GM21528 (cell line): Measurements from ENCODE around the gene CBL.
A peak's percentile ranks its signal among the peaks of the same experiment; 100 is the strongest.

ENCODE experiments used
- ATAC-seq: cut with Tn5 transposase; IDR thresholded peaks from one replicate; pipeline ENCODE4 v1.9.1; 2021; ENCODE audit warnings: mild to moderate bottlenecking, moderate library complexity; ENCODE audit not compliant: unreplicated experiment, low FRiP score

Gene CBL

GRCh38 chr11:119320776-119321524, 114.8 kb downstream of the CBL start:
- peak; percentile 51 for ATAC-seq

DNA sequence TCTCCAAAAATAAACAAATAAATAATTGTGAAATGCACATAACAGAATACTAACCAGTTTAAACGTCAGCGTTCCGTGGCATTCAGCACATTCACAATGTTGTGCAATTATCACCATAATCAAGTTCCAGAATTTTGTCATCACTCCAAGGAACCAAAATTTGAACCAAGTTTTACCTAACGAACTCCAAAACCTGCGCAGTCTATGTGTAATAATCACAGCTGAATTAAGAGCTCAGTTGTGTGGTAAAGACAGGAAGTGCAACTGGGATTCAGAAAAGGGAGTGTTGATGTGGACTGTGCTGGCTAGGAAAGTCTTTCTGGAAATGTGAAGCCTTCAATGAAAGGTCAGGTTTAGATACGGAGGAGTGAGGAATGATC, 116.2 kb downstream of the CBL start:
- ATAC-seq: no peak

DNA sequence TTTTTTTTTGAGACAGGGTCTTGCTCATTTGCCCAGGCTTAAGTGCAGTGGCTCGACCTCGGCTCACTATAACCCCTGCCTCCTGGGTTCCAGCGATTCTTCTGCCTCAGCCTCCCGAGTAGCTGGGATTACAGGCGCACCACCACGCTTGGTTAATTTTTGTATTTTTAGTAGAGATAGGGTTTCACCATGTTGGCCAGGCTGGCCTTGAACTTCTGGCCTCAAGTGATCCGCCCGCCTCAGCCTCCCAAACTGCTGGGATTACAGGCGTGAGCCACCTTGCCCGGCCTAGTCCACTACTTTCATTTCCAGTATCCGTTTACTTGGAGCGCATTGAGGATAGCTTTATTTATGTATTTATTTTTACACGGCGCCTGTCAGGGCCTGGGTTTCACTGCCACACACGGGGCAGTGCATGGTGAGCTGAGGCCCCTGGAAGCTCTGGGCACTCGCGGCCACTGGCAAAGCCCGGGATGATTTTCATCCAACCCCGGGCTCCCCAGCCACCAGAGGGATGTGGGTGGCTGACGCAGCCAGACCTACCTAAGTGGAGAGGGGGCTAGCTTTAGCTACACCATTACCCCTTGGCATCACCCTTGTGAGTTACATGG, 116.9 kb downstream of the CBL start:
- no peak for ATAC-seq

- no peak for ATAC-seq
Observed at GRCh38 chr11:119323532-119324033, 117.4 kb downstream of the CBL start.

DNA sequence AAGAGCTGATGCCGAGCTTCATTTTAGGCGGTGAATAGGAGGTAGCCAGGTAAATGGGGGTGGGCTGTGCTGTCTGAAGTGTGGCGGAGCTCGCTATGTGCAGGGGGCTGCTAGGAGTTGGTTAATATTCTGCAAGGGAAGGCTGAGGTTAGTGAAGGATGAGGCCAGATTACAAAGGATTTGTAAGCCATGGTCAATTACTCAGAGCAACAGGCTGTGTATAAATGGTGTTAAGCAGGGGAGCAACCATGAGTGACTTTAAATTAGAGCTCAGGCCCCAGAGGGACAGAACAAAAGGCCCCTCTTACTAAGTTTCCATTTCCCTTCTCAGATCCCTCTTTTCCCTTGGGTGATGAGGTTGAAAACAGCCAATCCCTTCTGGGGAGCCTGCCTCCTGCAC, 118.0 kb downstream of the CBL start:
- no peak for ATAC-seq

- no peak for ATAC-seq
Observed at GRCh38 chr11:119329320-119329719, 123.2 kb downstream of the CBL start.

- ATAC-seq: no peak
Observed at GRCh38 chr11:119330237-119330636, 124.1 kb downstream of the CBL start.

GRCh38 chr11:119332111-119332765, 126.1 kb downstream of the CBL start:
- ATAC-seq: no peak

- ATAC-seq: peak; percentile 91
Observed at GRCh38 chr11:119334174-119334930, 128.2 kb downstream of the CBL start, which contains the start of gene RNF26. Gene RNF26, plus strand, starts transcription at chr11:119334527. Its CDS starts 596 bp downstream, at chr11:119335123.

- no peak for ATAC-seq
Observed at GRCh38 chr11:119335091-119335654, 129.0 kb downstream of the CBL start.

DNA sequence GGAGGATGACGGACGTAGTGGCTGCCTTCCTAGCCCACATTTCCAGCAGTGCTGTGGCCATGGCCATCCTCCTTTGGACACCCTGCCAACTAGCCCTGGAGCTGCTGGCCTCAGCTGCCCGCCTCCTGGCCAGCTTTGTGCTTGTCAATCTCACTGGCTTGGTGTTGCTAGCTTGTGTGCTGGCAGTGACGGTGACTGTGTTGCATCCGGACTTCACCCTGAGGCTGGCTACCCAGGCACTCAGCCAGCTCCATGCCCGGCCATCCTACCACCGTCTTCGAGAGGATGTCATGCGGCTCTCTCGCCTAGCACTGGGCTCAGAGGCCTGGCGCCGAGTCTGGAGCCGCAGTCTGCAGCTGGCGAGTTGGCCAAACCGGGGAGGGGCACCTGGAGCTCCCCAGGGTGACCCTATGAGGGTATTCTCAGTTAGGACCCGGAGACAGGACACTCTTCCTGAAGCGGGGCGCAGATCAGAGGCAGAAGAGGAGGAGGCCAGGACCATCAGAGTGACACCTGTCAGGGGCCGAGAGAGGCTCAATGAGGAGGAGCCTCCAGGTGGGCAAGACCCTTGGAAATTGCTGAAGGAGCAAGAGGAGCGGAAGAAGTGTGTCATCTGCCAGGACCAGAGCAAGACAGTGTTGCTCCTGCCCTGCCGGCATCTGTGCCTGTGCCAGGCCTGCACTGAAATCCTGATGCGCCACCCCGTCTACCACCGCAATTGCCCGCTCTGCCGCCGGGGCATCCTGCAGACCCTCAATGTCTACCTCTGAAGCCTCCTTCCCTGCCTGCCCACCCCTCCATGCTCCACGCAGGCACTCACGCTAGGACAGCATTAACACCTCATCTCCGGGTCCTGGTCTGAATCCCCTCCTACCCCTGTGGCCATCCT, 129.8 kb downstream of the CBL start:
- no peak for ATAC-seq

DNA sequence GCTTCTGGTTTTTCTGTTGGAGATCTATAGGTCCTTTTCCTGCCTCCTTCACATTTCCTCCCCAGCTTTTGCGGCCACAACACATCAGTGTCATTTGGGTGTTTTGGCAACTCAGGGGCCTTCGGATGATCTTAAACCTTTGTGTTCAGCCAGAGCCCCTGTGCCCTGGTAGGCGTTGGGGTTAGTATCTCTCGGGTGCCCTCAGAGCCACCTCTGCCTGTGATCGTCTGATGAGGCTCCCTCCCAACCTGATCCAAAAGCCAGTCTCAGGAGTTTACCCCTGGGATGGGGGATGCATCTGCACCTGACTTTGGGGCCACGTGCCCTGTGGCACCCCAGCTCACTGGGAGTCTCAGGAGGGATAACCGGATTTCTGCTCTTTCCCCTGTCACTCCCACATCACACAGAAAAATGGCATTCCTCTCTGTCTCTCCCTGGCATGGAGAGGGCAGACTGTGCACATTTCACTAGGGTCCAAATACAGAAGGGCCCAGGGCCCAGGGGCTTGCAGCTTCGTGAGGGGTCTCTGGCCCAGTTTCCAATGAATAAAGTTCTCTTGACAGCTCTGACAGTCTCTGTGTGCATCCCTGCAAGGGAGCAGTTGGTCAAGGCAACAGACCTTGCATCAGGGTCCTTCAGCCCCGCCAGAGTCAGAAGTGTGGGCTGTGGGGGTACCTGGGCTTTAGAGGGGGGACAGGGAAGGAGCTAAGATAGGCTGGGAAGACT, 130.8 kb downstream of the CBL start:
- ATAC-seq: no peak

DNA sequence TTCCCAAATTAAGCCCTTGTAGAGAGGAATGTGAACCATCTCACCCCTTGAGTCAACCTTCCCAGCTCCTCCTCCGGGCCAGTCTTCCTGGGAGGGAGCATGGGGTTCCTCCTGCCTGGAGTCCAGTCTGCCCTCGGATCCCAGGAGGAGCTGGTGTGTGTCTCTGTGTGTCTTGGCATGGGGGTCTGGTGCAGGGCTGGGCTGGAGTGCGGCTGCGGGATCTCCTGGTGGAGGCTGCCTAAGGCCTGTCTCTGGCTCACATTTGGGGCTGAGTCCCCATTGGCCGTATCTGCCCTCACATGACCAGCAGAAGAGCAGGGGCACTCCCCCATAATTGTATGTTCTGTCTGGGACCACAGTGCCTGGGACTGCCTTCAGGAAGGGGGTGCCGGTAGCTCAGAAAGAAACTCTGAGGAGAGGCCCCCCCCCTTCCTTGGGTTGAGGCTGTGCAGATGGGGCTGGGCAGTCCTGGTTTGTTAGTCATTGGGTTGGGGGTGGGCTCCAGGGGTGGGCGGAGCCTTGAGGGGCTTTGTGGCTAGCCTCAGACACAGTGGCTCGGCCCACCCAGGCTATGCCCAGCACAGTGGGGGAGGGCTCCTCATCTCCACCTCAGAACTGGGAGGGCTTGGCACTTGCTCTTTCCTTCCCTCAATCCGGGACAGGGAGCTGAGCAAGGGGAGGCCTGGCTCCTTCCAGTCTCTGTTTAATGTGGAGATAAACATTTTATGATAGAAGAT, 131.6 kb downstream of the CBL start:
- no peak for ATAC-seq

DNA sequence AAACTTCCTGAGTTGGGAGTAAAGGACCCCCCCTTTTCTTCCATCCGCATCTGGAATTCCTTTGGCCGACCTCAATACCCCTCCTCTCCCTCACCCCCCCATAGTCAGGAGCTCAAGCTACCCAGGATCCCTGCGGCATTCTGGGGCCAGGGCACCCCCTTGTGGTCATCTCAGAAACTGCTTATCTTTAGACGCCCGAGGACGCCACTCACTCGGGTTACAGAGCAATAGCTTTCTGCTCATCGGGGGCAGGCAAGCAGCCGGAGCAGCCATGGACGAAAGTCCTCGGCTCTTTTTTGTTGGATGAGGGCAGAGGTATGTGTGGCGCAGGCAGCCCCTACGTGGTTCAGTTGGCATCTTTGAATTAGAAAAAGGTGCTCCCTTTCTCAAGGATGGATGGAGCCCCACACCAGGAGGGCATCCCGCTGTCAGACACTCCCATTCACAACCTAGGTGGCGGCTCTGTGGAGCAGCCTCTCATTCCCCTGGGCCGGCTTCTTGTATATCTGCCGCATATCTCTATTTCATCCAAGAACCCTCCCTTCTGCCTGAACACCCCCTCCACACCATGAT, 132.3 kb downstream of the CBL start:
- ATAC-seq: no peak

GRCh38 chr11:119338965-119339588, 132.9 kb downstream of the CBL start:
- no peak for ATAC-seq

DNA sequence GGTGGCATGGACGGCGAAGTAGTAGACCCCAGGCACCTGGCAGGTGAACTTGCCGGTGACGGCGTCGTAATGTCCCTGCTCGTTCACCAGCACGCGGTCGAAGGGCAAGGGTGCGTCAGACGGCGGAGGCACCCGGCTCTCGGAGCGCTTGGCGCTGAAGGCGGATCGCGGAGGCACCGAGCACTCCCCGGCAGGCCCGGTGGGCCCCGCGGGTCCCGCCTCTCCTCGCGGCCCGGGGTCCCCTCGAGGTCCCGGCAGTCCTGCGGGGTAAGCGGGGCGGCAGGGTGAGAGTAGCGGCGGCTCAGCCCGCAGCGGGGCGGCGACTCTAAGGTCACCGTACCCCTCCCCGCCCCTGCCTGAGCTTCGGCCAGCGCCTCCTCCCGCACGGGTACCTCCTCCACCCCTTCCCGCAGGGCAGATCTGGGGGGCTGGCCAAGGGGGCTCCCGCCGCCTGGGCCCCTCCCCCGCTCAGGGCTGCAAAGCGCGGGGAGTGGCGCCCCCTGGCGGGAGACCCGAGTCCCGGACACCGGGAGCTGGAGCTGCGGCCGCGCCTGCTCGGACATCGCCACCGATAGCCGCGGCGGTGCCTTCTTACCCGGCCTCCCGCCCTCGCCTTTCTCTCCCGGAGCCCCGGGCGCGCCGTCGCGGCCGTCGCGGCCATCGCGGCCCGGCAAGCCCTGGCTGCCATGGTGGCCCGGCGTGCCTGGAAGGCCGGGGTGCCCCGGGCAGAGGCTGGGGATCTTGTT, 133.6 kb downstream of the CBL start:
- ATAC-seq: no peak
